ENCODE data around the gene KCNMB2.

Gene KCNMB2

DNA sequence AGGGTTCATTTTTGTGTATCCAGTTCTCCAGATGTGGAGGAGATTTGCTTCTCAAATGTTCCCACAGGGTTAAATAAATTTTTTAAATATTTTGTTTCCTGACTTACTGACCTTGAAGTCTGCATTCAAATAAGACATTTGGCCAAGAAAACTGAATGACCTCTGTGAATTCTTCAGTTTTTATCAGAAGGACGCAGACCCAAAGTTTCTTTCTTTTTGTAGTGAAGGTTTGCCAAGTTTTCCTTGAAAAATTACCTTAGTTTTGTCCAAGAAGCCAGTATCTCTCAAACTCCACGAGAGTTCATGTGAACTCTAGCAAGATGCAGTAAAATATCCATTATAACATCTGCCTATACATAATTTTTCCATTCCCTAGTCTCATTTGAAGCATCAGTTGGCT, 332.4 kb downstream of the KCNMB2 start:
- DNase-seq (ENCODE audit: low read depth) = no peak

DNA sequence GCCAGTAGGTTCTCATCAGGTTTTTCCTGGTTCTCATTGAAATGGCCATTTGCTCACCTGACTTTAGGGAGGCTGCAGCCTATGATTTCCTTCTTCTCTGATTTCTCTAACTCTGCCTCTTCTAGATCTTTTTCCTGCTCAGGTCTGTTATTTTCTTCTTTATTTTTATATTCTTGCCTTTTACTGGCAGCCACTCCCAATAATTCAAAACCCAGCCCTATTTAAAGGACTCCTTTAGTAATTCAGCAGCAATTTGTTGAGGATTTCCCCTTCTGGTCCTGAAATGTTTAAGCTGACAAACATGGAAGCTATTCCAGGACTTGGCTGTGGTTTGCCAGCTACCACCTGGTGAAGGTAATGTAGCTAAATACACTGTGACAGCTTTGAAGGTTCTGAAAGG, 333.8 kb downstream of the KCNMB2 start:
- DNase-seq (ENCODE audit: low read depth) = no peak

DNA sequence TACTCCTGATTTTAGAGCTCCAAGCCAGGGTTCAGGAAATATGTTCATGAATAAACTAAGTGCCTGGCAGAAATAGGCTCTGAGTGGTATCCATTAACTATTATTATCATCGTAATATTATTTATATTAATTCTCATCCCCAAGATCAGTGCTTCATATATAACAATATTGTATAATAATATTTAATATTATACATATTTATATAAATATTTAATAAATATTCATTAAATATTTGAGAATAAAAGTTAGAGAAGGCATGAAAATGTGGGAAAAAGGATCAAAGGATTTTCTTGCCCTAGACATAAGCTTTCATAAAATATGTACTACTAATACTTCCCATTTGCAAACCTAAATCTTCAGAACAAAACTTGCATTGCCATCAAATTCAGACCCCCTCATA, 338.9 kb downstream of the KCNMB2 start:
- no peak for DNase-seq (ENCODE audit: low read depth)

DNA sequence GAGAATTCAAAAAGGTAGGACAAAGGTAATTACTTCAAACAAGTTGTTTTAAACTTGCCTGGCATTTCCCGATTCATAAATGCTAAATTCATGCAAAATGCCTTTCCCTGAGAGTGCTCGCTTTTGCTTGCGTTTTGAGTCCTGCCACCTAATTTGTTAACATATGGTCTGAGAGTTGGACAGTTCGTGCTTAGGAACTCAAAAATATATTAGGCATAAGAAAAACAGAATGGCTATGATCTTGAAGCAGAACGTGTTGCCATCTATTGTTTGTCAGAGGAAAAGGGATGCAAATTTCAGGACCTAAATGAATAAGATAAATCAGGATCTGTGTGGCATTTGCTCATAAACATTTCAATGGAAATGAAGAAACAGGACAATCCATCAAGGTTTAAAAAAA, 339.6 kb downstream of the KCNMB2 start:
- DNase-seq (ENCODE audit: low read depth) = no peak

DNA sequence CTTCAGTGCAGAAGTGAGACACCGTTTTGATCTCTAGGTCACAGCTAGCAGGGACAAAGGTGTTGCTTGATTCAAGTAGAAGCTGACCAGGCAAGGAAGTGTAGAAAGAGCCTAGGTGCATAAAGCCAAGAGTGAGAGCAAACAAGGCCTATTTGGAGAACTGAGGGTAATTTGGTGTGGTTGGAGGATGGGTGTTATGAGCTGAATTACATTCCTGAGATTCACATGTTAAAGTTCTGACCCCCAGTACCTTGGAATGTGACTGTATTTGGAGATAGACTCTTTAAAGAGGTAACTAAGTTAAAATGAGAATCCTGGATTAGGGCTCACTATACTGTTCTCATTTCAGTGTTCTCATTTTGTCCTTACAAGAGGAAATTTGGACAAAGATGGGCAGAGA, 344.0 kb downstream of the KCNMB2 start:
- no peak for DNase-seq (ENCODE audit: low read depth)
